K562 (cell line): ENCODE data around the gene CLIP2. TPM values are rescaled to one million over a fixed set of nuclear protein-coding genes. Genes with fewer than 3 reads are reported as not detected.

Experiments
- BHLHE40 ChIP-seq: IDR thresholded peaks from 2 replicates; pipeline ENCODE4 v1.6.1; 2011; ENCODE audit warnings: low read length, improper control_type of control experiment
- CREB3L1 ChIP-seq: fragments of 450-650 bp; IDR thresholded peaks from 2 replicates; pipeline ENCODE4 v1.6.1; 2014; ENCODE audit warnings: low read depth, mild to moderate bottlenecking, moderate library complexity, borderline replicate concordance
- CTBP1 ChIP-seq: fragments of 450-650 bp; IDR thresholded peaks from 2 replicates; pipeline ENCODE4 v1.6.1; 2016; ENCODE audit warnings: borderline replicate concordance
- CTCF ChIP-seq, 3 experiments: IDR thresholded peaks in 2 of 3; conservative IDR thresholded peaks in 1 of 3; 2 replicates each; pipeline ENCODE4 v1.5.1; 2011 to 2012; ENCODE audit warnings: low read length in 3 of 3, mild to moderate bottlenecking in 3 of 3, control low read depth in 2 of 3, improper control_type of control experiment in 1 of 3, inconsistent platforms in 1 of 3, low read depth in 1 of 3, mixed read lengths in 1 of 3, moderate library complexity in 1 of 3; ENCODE audit not compliant: insufficient read depth in 2 of 3
- GABPB2 ChIP-seq: fragments of 250-450 bp; sonication (Bioruptor Pico); conservative IDR thresholded peaks from 2 replicates; pipeline ENCODE4 v1.5.1; 2021; ENCODE audit warnings: mild to moderate bottlenecking
- HNRNPL ChIP-seq: fragments of 200-400 bp; formaldehyde crosslinking; IDR thresholded peaks from 2 replicates; pipeline ENCODE4 v1.6.1; 2017; ENCODE audit warnings: low read depth, mild to moderate bottlenecking, low read length
- MTA3 ChIP-seq: fragments of 450-650 bp; formaldehyde crosslinking; IDR thresholded peaks from 2 replicates; pipeline ENCODE4 v1.6.1; 2017; ENCODE audit warnings: mild to moderate bottlenecking, borderline replicate concordance
- NFXL1 ChIP-seq: fragments of 450-650 bp; formaldehyde crosslinking; IDR thresholded peaks from 2 replicates; pipeline ENCODE4 v1.4.0; 2021; ENCODE audit warnings: mild to moderate bottlenecking
- RAD21 ChIP-seq, 2 experiments: fragments of 250-450 bp in 1 of 2; fragments of 450-650 bp in 1 of 2; sonication (Bioruptor Pico) in 1 of 2; formaldehyde crosslinking in 1 of 2; IDR thresholded peaks in 1 of 2; conservative IDR thresholded peaks in 1 of 2; 2 replicates each; pipeline versions ENCODE4 v1.4.0 to v1.8.0; 2020 to 2022; ENCODE audit warnings: mild to moderate bottlenecking in 2 of 2, moderate library complexity in 1 of 2
- RB1 ChIP-seq: fragments of 450-650 bp; IDR thresholded peaks from 2 replicates; pipeline ENCODE4 v1.6.1; 2017; ENCODE audit warnings: low read depth, mild to moderate bottlenecking
- REST ChIP-seq, 2 experiments: fragments of 450-650 bp; formaldehyde crosslinking in 1 of 2; IDR thresholded peaks; 2 replicates each; pipeline versions ENCODE4 v1.4.0 to v1.6.1; 2014 to 2020; ENCODE audit warnings: mild to moderate bottlenecking in 2 of 2, borderline replicate concordance in 1 of 2, low read depth in 1 of 2
- XRCC5 ChIP-seq: fragments of 200-400 bp; formaldehyde crosslinking; IDR thresholded peaks from 2 replicates; pipeline ENCODE4 v1.6.1; 2017; ENCODE audit warnings: low read depth, mild to moderate bottlenecking, low read length
- polyA plus RNA-seq, 8 experiments: library from polyadenylated mRNA; depleted of rRNA in 4 of 8; stranded (reverse) in 5 of 8; unstranded in 3 of 8; fragments of >200 nt; fragmentation: Nextera tagmentation in 2 of 8; fragmentation: Illumina TruSeq in 1 of 8; extraction: Ambion mirVana in 2 of 8; extraction: Trizol in 1 of 8; gene quantifications; 2 replicates each; pipeline versions ENCODE4 v1.2.1 to v1.2.3, GENCODE V29; 2011 to 2014; ENCODE audit warnings: inconsistent platforms in 1 of 8, missing spikeins in 1 of 8
- total RNA-seq, 7 experiments: library from RNA; depleted of rRNA in 6 of 7; stranded (reverse); fragments of >200 nt in 6 of 7; fragmentation: Illumina TruSeq in 2 of 7; extraction: Trizol in 2 of 7; gene quantifications; 2 replicates each; pipeline versions ENCODE4 v1.2.1 to v1.2.3, GENCODE V29; 2011 to 2021; ENCODE audit warnings: low replicate concordance in 1 of 7
- TF ChIP-seq, protein P1 (sequence below): sonication (generic); formaldehyde crosslinking; IDR thresholded peaks from 2 replicates; pipeline ENCODE4 v1.8.1; 2022; ENCODE audit warnings: missing genetic modification reagents
- TF ChIP-seq, protein P2 (sequence below): sonication (generic); formaldehyde crosslinking; IDR thresholded peaks from 2 replicates; pipeline ENCODE4 v1.9.0; 2022; ENCODE audit warnings: mild to moderate bottlenecking, missing genetic modification reagents

The CLIP2 gene
- total and polyA plus RNA-seq, 9 of the 15 experiments (the other 6 are each of a cell fraction or from before 2014, with no cell fraction given): 0.07 to 5.4 (median 2.1) TPM

DNA sequence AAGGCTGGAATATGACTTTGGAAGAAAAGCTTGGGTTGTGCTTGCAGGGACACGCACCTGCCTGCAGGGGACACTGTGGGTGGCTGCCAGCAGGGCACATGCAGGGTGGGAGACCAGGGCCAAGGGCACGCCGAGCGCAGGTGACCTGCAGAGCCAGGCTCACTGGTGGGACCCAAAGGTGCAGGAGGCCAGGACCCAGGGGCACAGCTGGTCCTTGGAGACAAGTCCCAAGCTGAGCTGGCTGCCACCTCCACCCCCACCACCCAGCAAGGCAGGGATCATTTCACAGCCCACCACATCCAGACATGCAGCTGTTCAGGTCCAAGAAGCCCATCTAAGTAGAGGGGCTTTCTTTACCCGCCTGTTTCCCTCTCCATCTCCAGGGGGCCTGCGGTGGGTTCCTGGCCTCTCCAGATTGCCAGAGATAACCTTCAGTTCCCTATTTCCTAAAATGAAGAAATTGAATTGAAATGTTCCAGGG is 13.8 kb upstream of the CLIP2 start (continued):
- TF ChIP-seq, protein P1, sequence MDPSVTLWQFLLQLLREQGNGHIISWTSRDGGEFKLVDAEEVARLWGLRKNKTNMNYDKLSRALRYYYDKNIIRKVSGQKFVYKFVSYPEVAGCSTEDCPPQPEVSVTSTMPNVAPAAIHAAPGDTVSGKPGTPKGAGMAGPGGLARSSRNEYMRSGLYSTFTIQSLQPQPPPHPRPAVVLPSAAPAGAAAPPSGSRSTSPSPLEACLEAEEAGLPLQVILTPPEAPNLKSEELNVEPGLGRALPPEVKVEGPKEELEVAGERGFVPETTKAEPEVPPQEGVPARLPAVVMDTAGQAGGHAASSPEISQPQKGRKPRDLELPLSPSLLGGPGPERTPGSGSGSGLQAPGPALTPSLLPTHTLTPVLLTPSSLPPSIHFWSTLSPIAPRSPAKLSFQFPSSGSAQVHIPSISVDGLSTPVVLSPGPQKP (CRISPR knock-in tag): no peak
- TF ChIP-seq RAD21 (CRISPR knock-in tag; conservative IDR thresholded peaks at IDR 0.05 in 1 of 2, IDR thresholded peaks at IDR 0.05 in 1 of 2) (peak; percentile 43 to 60; a peak in 3 of 4 replicates), XRCC5 (peak; percentile 45; the same call in 1 of the 2 replicates), NFXL1 (CRISPR knock-in tag) (no peak), RB1 (0 out of 2 replicates have a peak, but pooled peaks have one; percentile 22), HNRNPL (0 out of 2 replicates have a peak, but pooled peaks have one; percentile 44), CREB3L1 (no peak), GABPB2 (no peak), CTBP1 (peak; percentile 62; the same call in 1 of the 2 replicates), MTA3 (peak; percentile 68; the same call in 1 of the 2 replicates), BHLHE40 (peak; percentile 87), REST (IDR thresholded peaks at IDR 0.05; ENCODE audit: borderline replicate concordance) (0 out of 2 replicates have a peak, but pooled peaks have one; percentile 34), REST (CRISPR knock-in tag; IDR thresholded peaks at IDR 0.05; ENCODE audit: low read depth) (no peak), CTCF (IDR thresholded peaks at IDR 0.05 in 2 of 3, conservative IDR thresholded peaks at IDR 0.05 in 1 of 3; ENCODE audit: insufficient read depth in 2 of 3, low read depth in 1 of 3, low read length in 3 of 3) (peak; percentile 73 to 85 (median 76))
- TF ChIP-seq, protein P2, sequence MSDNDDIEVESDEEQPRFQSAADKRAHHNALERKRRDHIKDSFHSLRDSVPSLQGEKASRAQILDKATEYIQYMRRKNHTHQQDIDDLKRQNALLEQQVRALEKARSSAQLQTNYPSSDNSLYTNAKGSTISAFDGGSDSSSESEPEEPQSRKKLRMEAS (CRISPR knock-in tag): peak; percentile 57; the same call in 1 of the 2 replicates
- TF ChIP-seq, all 486 proteins: peak for 21
